Choroid plexus epithelial cell (primary cell): ENCODE data around the gene TLDC2.

ENCODE experiments used
- DNase-seq: peaks from one replicate; pipeline ENCODE4 v3.0.0-alpha.2; 2010; ENCODE audit warnings: low read depth
- H3K4me3 ChIP-seq: 2 replicates; pipeline ENCODE4 v1.5.1; 2011; ENCODE audit warnings: low read depth, mild to moderate bottlenecking, control low read depth, low read length, moderate library complexity
- CTCF ChIP-seq: conservative IDR thresholded peaks from 2 replicates; pipeline ENCODE4 v1.5.1; 2011; ENCODE audit warnings: low read depth, mild to moderate bottlenecking, control low read depth, inconsistent platforms, low read length, moderate library complexity

TLDC2 gene

GRCh38 chr20:36851490-36851889 is 24.4 kb upstream of the TLDC2 start:
- DNase-seq: no peak
- TF ChIP-seq CTCF: no peak
- H3K4me3 ChIP-seq: no peak overlapping the region

DNA sequence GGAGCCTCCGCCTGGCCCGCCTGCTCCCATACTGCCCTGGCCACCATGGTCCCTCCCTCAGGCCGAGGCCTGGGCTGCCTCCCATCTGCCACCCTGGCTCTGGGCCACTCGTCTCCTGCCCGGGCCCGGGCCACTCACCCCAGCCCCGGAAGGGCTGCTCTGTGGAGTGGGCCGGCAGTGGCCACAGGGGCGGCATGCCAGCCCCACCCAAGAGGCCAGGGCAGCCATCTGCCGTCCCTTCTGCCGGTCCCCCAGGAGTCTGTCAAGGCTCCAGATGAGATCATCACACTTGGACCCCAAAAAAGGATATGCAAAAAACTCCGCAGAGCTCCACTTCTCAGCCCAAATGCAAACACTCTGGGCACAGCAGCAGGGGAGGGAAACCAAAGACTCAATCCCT is 23.8 kb upstream of the TLDC2 start:
- H3K4me3 ChIP-seq: no peak overlapping the region
- TF ChIP-seq CTCF: no peak
- no peak for DNase-seq

- H3K4me3 ChIP-seq: no peak overlapping the region
- TF ChIP-seq CTCF: no peak
- no peak for DNase-seq
Observed at GRCh38 chr20:36854348-36855240, 21.3 kb upstream of the TLDC2 start.

DNA sequence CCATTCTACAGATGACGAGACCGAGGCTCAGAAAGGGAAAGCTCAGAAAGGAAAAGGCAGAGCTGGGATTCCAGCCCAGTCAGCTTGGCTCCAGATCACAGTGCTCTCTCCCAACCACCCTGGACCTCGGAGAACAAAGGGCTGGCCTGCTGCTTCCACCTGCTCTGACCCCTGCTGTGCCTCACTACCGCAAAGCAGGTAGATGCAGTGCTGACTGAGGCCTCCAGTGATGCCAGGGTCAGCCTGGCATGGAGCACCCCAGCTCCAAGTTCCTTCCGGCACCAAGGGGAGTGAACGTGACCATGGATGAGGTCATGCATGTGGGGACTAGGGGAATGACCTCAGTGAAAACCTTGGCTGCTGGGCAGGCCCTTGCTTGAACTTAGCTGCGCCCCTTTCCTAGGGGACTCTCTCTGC is 20.7 kb upstream of the TLDC2 start:
- H3K4me3 ChIP-seq: no peak overlapping the region
- TF ChIP-seq CTCF: no peak
- DNase-seq: no peak

DNA sequence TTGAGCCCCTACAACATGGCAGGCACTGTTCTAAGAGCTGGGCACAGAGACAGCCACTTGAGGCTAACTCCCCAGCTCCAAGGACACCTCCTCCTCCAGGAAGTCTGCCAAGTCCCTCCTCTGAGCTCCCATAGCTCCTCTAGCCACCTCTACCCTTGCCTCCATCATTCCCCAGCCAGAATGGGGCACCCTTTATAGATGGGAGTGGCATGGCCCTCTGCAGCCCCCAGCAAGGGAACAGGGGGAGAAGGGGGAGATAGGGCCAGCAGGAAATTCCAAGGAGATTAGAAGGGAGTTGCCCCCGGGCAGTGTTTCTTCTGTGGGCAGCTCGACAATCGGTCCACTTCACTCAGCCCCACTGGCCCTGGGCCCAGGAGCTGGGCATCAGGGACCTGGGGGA is 19.7 kb upstream of the TLDC2 start:
- no peak for DNase-seq
- TF ChIP-seq CTCF: no peak
- H3K4me3 ChIP-seq: no peak overlapping the region

DNA sequence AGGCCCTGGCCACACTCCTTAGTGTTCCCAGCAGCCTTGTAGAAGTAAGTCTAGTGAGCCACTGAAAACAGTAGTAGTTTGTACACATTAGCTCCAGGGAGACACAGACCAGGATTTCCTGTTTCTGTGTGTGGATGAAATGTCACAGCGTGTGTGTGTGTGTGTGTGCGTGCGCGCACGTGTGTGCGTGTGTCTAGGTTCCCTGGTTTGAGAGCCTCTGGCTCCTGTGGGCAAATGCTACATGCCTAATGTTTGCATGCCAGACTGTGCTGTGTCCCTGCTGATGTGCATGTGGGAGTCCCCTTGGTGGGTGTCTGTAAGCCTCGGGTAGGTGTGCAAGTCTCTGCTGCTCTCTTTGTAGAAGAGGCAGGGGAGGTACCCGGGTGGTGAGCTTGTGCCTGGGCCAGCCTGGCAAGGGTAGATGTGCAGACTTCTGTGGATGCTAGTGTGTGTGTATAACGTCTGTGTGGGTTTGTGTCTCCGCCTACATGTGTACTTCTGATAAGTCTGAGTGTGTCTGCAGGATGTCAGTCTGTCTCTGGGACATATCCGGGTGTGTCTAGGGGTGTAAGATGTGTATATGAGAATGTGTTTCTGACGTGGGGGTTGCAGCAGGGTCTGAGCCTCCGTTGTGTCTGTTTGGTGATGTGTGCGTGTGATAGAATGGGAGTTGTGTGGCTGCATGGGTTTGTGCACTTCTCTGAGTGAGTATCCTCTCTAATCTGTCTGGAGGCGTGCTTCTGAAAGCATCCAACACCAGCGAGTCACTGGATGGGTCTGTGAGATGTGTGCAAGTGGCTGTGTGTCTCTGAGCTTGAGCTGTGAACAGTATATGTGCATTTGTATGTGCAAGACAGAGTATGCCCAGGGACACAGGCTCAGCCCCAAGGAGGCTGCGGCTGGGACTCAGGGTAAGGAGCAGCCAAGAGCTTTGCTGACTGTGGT is 19.0 kb upstream of the TLDC2 start:
- no peak overlapping the region for H3K4me3 ChIP-seq
- no peak for TF ChIP-seq CTCF
- DNase-seq: peak; percentile 69
